CD4-positive, alpha-beta T cell (primary cell): ENCODE results near the gene CARS2. TPM values are rescaled to one million over a fixed set of nuclear protein-coding genes. Genes with fewer than 3 reads are reported as not detected.

Experiments used
- ATAC-seq: fragments of 200-7000 bp; cut with Tn5 transposase; one replicate; pipeline ENCODE4 v1.10.0; 2022; ENCODE audit warnings: mild to moderate bottlenecking; ENCODE audit not compliant: poor library complexity
- CTCF ChIA-PET: fragments of 350-600 bp; sonication (Branson Sonifier 250); formaldehyde crosslinking; loops from one replicate; lab custom pipeline; 2021; ENCODE audit warnings: antibody characterized with exemption, inconsistent platforms; lab: Charles Lee
- POLR2A ChIA-PET: fragments of 350-600 bp; sonication (Branson Sonifier 250); formaldehyde crosslinking; loops from one replicate; lab custom pipeline; 2021; ENCODE audit warnings: antibody characterized with exemption, inconsistent platforms; lab: Charles Lee
- DNase-seq, 14 experiments: peaks; one replicate each; pipeline ENCODE4 v3.0.0-alpha.2; 2013 to 2020; ENCODE audit warnings: mixed read lengths in 2 of 14
- H3K27ac ChIP-seq, 2 donors: one replicate each; pipeline versions ENCODE4 v1.5.1 to v1.7.0; 2013; ENCODE audit warnings: low read length in 2 of 2, low read depth in 1 of 2, mild to moderate bottlenecking in 1 of 2
- H3K27me3 ChIP-seq, 2 experiments: 1 replicate in 1 of 2; 2 replicates in 1 of 2; pipeline versions ENCODE4 v1.6.1 to v1.7.0; 2013; ENCODE audit warnings: low read length in 2 of 2, control low read depth in 1 of 2, mild to moderate bottlenecking in 1 of 2, moderate library complexity in 1 of 2; ENCODE audit not compliant: insufficient read depth in 2 of 2, control insufficient read depth in 1 of 2
- H3K36me3 ChIP-seq: one replicate; pipeline ENCODE4 v1.6.1; 2013; ENCODE audit warnings: low read length, control low read depth; ENCODE audit not compliant: insufficient read depth
- H3K4me1 ChIP-seq: one replicate; pipeline ENCODE4 v1.6.1; 2013; ENCODE audit warnings: low read length, control low read depth; ENCODE audit not compliant: insufficient read depth
- H3K4me3 ChIP-seq: one replicate; pipeline ENCODE4 v1.5.1; 2013; ENCODE audit warnings: mild to moderate bottlenecking, low read length, moderate library complexity
- H3K9me3 ChIP-seq, 2 experiments: 1 replicate in 1 of 2; 2 replicates in 1 of 2; pipeline versions ENCODE4 v1.6.1 to v1.7.0; 2013; ENCODE audit warnings: low read length in 2 of 2, mild to moderate bottlenecking in 2 of 2, control low read depth in 1 of 2, moderate library complexity in 1 of 2; ENCODE audit not compliant: control insufficient read depth in 1 of 2, insufficient read depth in 1 of 2
- H3K27ac Mint-ChIP-seq: one replicate; pipeline ENCODE4 v1.8.0; 2020; ENCODE audit warnings: mixed read lengths
- H3K27me3 Mint-ChIP-seq: one replicate; pipeline ENCODE4 v1.8.0; 2021; ENCODE audit warnings: mixed read lengths
- H3K36me3 Mint-ChIP-seq: one replicate; pipeline ENCODE4 v1.8.0; 2021; ENCODE audit warnings: low read depth, mixed read lengths
- H3K4me1 Mint-ChIP-seq: one replicate; pipeline ENCODE4 v1.8.0; 2021; ENCODE audit warnings: low read depth, mixed read lengths
- H3K4me3 Mint-ChIP-seq: one replicate; pipeline ENCODE4 v1.8.0; 2020; ENCODE audit warnings: mild to moderate bottlenecking, mixed read lengths
- H3K9me3 Mint-ChIP-seq: one replicate; pipeline ENCODE4 v1.8.0; 2020; ENCODE audit warnings: mixed read lengths
- CTCF ChIP-seq: fragments of 200-600 bp; IDR thresholded peaks from one replicate; pipeline ENCODE4 v1.8.0; 2022; ENCODE audit warnings: antibody characterized with exemption, mild to moderate bottlenecking
- intact Hi-C, 2 experiments: fragments of 100-400 bp; cut with DNase I in 1 of 2; cut with micrococcal nuclease in 1 of 2; formaldehyde crosslinking; loops; one replicate each; pipeline versions ENCODE4 v1.15.1 to v1.9.0; 2023 to 2025; cut with DNase I, micrococcal nuclease
- total RNA-seq, 174 experiments: library from RNA in 2 of 174; stranded (reverse) in 2 of 174; gene quantifications; one replicate each; pipeline ENCODE4 v1.2.3 and lab custom pipeline; 2021 to 2026

The CARS2 gene
- total RNA-seq, 2 experiments from 2014 or later, result 50.2 to 56.5 TPM

- Histone ChIP-seq H3K4me3 (no peak overlapping the region), H3K9me3 (no peaks in the 10 kb centered on the region), H3K4me1 (peaks cover 10% of the 10 kb centered on the region), H3K27ac (no peak overlapping the region), H3K27me3 (no peaks in the 10 kb centered on the region), H3K36me3 (peaks cover 43% of the 10 kb centered on the region)
- ATAC-seq (no peak), DNase-seq (no peak)
- peaks cover 54% of the 10 kb centered on the region for H3K36me3 Mint-ChIP-seq
- H3K9me3 Mint-ChIP-seq, result no peaks in the 10 kb centered on the region
- ChIA-PET CTCF (no interaction called here), POLR2A (no interaction called here)
- H3K4me1 Mint-ChIP-seq, result no peaks in the 10 kb centered on the region
- no peaks in the 10 kb centered on the region for H3K27me3 Mint-ChIP-seq
- intact Hi-C loops, result no loop called here
- H3K27ac Mint-ChIP-seq, result no peak overlapping the region
- H3K4me3 Mint-ChIP-seq, result no peak overlapping the region
- no peak for TF ChIP-seq CTCF
Measured at GRCh38 chr13:110648848-110649421, 57.0 kb downstream of the CARS2 start.

- Histone ChIP-seq H3K4me3 (no peak overlapping the region), H3K36me3 (peaks cover 45% of the 10 kb centered on the region), H3K27me3 (no peaks in the 10 kb centered on the region), H3K4me1 (peaks cover 10% of the 10 kb centered on the region), H3K27ac (no peak overlapping the region), H3K9me3 (no peaks in the 10 kb centered on the region)
- ChIA-PET POLR2A (no interaction called here), CTCF (no interaction called here)
- H3K27me3 Mint-ChIP-seq, result no peaks in the 10 kb centered on the region
- ATAC-seq, result no peak
- H3K36me3 Mint-ChIP-seq, result peaks cover 54% of the 10 kb centered on the region
- no peak for DNase-seq
- no peak for TF ChIP-seq CTCF
- no peaks in the 10 kb centered on the region for H3K9me3 Mint-ChIP-seq
- intact Hi-C loops, result no loop called here
- H3K27ac Mint-ChIP-seq, result no peak overlapping the region
- H3K4me1 Mint-ChIP-seq, result no peaks in the 10 kb centered on the region
- no peak overlapping the region for H3K4me3 Mint-ChIP-seq
Measured at GRCh38 chr13:110648146-110648819, 57.6 kb downstream of the CARS2 start.

GRCh38 chr13:110647365-110647737 lies 58.6 kb downstream of the CARS2 start:
- Mint-ChIP-seq H3K27me3 (no peaks in the 10 kb centered on the region), H3K9me3 (no peaks in the 10 kb centered on the region), H3K4me3 (no peak overlapping the region), H3K27ac (no peak overlapping the region), H3K36me3 (peaks cover 57% of the 10 kb centered on the region), H3K4me1 (no peaks in the 10 kb centered on the region)
- Histone ChIP-seq H3K27me3 (no peaks in the 10 kb centered on the region), H3K4me1 (peaks cover 10% of the 10 kb centered on the region), H3K4me3 (no peak overlapping the region), H3K36me3 (peaks cover 49% of the 10 kb centered on the region), H3K27ac (no peak overlapping the region), H3K9me3 (no peaks in the 10 kb centered on the region)
- intact Hi-C loops, result no loop called here
- ATAC-seq, result no peak
- no peak for DNase-seq
- ChIA-PET POLR2A (no interaction called here), CTCF (no interaction called here)
- TF ChIP-seq CTCF, result no peak
